NOMO-1 (cell line): ENCODE data around the gene ZNF599.
"Not testable (repeated sequence)": the region's sequence is repeated elsewhere in the genome, so short reads cannot be mapped to it uniquely, and the experiment has no call there.

ENCODE experiments used
- DNase-seq, 2 experiments: peaks; one replicate each; lab custom pipeline; 2025; ENCODE audit not compliant: unreplicated experiment in 2 of 2; lab: John Stamatoyannopoulos, UW

Gene ZNF599

GRCh38 chr19:34772697-34773554 is at the start of gene ZNF599:
TSS of gene ZNF599 (minus strand) at chr19:34773215. CDS start at chr19:34772841, 374 bp downstream.
- no peak for DNase-seq

DNA sequence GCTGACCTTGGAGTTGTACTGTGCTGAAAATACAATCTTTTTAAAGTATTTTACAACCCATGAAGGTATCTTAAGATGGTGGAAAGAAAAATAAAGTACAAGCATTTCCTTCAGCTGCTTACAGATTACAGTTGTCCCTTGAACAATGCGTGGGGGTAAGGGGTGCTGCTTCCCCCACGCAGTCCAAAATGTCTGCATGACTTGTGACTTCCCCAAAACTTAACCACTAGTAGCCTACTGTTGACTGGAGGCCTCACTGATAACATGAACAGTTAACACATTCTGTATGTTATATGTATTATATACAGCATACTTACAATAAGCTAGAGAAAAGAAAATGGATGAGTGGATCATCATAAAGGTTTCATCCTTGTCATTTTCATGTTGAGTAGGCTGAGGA is 45.3 kb upstream of the ZNF599 start:
- no peak for DNase-seq

DNA sequence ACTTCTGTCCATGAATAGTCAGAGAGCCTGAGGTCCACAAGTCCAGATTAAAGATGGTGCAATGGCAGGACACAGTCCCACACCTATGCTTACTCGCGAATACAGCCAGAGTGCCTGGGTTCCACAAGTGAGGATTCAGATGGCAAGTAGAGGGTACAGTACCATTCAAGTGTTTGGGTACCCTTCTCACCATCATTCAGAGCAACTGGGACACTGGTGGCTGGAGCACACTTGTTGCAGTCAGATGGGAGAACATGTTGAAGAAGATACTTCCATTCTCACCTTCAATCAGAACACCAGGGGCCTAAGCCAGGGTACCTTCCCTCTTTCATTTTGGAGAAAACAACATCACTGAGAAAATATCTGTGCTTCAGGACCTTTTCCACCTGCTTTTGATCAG is 43.7 kb upstream of the ZNF599 start:
- DNase-seq: no peak

DNA sequence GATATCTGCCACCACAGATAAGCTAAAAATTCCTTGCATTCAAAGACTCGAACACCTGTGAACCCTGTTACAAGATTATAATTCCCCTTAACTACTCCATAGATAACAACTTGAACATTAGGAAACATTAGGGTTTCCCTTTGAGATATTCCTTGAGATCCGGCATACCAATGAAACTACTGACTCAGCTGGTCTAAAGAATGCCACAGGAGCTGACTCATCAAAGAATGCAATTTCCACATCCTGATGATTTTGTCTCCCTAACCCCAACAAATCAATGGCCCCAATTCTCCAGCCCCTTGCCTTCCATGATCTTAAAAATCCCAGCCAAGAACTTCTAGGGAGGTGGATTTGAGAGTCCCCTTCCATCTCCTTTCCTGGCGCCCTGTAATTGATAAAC is 35.6 kb upstream of the ZNF599 start:
- no peak for DNase-seq

- no peak for DNase-seq
Observed at GRCh38 chr19:34806976-34807860, 34.2 kb upstream of the ZNF599 start.

GRCh38 chr19:34804115-34804514 is 31.1 kb upstream of the ZNF599 start:
- no peak for DNase-seq

DNA sequence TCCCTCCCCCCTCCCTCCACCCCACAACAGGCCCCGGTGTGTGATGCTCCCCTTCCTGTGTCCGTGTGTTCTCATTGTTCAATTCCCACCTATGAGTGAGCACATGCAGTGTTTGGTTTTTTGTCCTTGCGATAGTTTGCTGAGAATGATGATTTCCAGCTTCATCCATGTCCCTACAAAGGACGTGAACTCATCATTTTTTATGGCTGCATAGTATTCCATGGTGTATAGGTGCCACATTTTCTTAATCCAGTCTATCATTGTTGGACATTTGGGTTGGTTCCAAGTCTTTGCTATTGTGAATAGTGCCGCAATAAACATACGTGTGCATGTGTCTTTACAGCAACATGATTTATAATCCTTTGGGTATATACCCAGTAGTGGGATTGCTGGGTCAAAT is 23.9 kb upstream of the ZNF599 start:
- DNase-seq: not testable (repeated sequence)

DNA sequence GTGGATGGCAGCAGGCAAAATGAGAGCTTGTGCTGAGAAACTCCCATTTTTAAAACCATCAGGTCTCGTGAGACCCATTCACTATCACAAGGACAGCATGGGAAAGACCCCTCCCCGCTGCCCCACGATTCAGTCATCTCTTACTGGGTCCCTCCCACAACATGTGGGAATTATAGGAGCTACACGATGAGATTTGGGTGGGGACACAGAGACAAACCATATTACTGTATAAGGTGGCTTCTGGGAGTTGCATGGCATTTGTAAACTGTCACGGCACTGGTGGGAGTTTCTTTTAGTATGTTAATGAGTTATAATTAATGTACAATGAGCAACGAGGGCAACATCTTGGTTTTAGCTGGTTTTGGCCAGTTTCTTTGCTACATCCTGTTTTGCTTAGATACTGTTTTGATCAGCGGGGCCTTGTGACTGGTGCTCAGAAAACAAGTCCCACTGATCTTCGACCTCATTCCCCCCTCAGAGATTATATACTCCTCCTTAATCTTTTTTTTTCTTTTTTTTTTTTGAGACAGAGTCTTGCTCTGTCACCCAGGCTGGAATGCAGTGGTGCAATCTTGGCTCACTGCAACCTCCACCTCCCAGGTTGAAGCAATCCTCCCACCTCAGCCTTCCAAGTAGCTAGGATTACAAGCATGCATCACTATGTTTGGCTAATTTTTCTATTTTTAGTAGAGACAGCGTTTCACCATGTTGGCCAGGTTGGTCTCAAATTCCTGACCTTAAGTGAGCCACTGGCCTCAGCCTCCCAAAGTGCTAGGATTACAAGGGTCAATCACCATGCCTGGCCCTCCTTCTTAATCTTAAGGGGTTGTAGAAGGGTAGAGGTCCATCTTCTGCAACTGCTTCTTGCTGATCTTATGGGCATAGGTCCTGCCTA is 21.3 kb upstream of the ZNF599 start:
- no peak for DNase-seq

DNA sequence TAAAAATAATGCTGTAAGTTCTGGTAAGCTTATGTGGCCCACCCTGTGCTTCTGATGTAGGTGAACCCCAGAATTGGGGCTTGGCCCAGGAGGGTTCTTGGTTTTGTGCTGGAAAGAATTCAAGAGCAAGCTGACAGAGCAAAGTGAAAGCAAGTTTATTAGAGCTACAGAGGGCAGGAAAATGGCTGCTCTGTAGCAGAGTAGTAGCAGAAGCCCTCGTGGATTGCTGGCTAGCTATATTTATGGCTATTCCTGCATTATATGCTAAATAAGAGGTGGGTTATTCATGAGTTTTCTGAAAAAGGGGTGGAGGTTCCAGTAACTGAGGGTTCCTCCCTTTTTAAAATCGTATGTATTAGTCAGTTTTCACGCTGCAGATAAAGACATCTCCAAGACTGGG is 20.6 kb upstream of the ZNF599 start:
- no peak for DNase-seq

- peak in 1 of 2 experiments; percentile 0 for DNase-seq
Observed at GRCh38 chr19:34788074-34788473, 15.1 kb upstream of the ZNF599 start.

DNA sequence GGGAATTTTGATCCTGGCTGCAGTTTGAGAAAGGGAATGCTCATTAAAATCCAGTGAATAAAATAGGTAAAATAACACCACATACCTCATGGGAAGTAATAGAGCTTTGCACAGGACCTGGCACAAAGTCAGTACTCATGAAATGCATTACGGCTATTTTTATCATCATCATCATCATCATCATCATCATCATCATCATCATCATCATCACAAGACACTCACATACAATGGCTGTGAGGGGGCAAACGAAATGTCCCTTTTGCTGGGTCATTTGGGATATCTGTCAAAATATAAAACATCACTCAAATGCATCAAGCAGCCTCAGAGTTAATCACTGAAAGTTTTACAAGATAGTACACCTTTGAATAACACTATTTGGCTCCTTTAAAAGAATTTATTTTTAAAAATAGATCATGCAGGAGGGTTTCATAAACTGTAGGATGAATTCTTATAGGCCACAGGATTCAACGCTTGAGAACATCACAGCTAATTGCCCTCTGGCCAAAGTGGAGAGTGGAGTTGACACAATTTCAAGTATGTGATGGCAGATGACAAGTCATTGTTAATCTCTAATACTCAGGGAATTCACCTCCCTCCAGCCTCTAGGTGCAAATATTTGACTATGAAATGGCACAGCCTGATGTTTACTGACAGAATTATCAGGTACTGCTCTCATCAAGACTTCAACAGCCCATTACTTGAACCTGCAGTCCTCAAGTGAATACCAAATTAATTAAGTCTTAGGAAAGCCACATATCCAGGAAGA is 14.2 kb upstream of the ZNF599 start:
- no peak for DNase-seq

DNA sequence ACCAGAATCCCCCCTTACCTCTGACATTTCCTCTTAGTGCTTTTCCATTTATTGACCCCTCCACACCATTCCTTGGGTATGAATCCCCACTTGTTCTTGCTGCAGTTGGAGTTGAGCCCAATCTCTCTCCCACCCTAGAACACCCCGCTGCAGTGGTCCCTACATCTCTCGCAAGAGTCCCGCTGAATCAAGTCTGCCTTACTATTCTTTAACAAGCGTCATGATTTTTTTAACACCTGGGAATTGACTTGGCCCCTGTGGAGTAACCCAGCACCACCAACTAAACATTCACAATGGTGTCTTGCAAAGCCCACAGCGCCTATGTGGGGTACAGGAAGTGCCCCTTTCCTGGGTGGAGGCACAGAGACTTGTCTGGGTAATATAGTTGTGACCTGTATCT is 13.2 kb upstream of the ZNF599 start:
- no peak for DNase-seq

GRCh38 chr19:34779652-34780051 is 6.6 kb upstream of the ZNF599 start:
- DNase-seq: no peak

GRCh38 chr19:34778342-34778741 is 5.3 kb upstream of the ZNF599 start:
- no peak for DNase-seq

GRCh38 chr19:34774857-34775256 is 1.8 kb upstream of the ZNF599 start:
- no peak for DNase-seq

GRCh38 chr19:34773555-34773864 is 495 bp upstream of the ZNF599 start:
- no peak for DNase-seq

- no peak for DNase-seq
Observed at GRCh38 chr19:34767951-34768350, 5.1 kb downstream of the ZNF599 start.

- no peak for DNase-seq
Observed at GRCh38 chr19:34766386-34766785, 6.6 kb downstream of the ZNF599 start.

DNA sequence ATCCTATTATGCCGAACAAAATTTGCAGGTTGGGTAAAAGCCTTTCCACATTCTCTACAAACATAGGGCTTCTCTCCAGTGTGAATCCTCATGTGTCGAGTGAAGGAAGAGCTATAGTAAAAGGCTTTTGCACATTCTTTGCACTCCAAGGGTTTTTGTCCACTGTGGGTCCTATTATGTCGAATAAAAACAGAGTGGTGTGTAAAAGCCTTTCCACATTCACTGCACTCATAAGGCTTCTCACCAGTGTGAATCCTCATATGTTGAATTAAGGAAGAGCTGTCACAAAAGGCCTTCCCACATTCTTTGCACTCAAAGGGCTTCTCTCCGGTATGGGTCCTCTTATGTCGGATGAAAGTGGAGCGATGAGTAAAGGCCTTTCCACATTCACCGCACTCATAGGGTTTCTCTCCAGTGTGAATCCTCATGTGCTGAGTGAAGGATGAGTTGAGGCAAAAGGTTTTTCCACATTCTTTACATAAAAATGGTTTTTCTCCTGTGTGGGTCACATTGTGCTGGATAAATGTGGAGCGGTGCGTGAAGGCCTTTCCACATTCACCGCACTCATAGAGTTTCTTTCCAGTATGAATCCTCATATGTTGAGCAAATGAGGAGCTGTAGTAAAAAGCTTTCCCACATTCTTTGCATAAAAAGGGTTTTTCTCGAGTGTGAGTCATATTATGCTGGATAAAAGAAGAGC is 13.6 kb downstream of the ZNF599 start:
- no peak for DNase-seq

DNA sequence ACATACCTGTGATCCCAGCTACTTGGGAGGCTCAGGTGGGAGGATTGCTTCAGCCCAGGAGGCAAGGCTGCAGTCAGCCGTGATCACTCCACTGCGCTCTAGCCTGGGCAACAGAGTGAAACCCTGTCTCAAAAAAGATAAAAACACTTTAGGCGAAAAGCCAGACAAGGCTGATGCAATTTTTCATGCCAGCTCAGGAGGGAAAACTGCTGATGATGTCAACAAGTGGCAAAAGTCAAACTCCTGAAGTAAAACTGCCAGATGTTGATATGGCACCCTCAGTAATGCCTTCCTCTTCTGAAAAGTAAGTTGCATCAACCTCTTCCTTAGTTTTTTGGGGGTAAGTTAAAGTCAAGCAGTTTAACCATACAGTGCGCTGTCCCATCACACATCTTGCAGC is 15.6 kb downstream of the ZNF599 start:
- no peak for DNase-seq
